GM04503 (cell line): Measurements from ENCODE around the gene HGD.
"Not testable (repeated sequence)": the region's sequence is repeated elsewhere in the genome, so short reads cannot be mapped to it uniquely, and the experiment has no call there.

Experiments
- DNase-seq: peaks from one replicate; pipeline ENCODE4 v3.0.0-alpha.2; 2012; ENCODE audit warnings: low read depth

The HGD gene

GRCh38 chr3:120678984-120679383 is 3.1 kb downstream of the HGD start:
- DNase-seq: no peak

- DNase-seq: peak; percentile 37
Measured at GRCh38 chr3:120678331-120678947, 3.6 kb downstream of the HGD start.

GRCh38 chr3:120677193-120677592 is 4.8 kb downstream of the HGD start:
- DNase-seq: not testable (repeated sequence)

- DNase-seq: no peak
Measured at GRCh38 chr3:120673116-120673515, 8.9 kb downstream of the HGD start.

GRCh38 chr3:120670576-120670975 is 11.5 kb downstream of the HGD start:
- DNase-seq: no peak

GRCh38 chr3:120664926-120665325 is 17.1 kb downstream of the HGD start:
- DNase-seq: no peak

GRCh38 chr3:120661945-120662344 is 20.1 kb downstream of the HGD start:
- no peak for DNase-seq

- no peak for DNase-seq
Measured at GRCh38 chr3:120661106-120661905, 20.7 kb downstream of the HGD start.

GRCh38 chr3:120659834-120660233 is 22.2 kb downstream of the HGD start:
- no peak for DNase-seq

GRCh38 chr3:120659285-120659684 is 22.8 kb downstream of the HGD start:
- no peak for DNase-seq

- no peak for DNase-seq
Measured at GRCh38 chr3:120652896-120653545, 29.0 kb downstream of the HGD start.

GRCh38 chr3:120652281-120652680 is 29.8 kb downstream of the HGD start:
- DNase-seq: no peak

- DNase-seq: no peak
Measured at GRCh38 chr3:120650311-120650710, 31.7 kb downstream of the HGD start.

GRCh38 chr3:120649830-120650233 is 32.2 kb downstream of the HGD start:
- no peak for DNase-seq

- DNase-seq: no peak
Measured at GRCh38 chr3:120648290-120648689, 33.7 kb downstream of the HGD start.

GRCh38 chr3:120646771-120647432 is 35.1 kb downstream of the HGD start:
- no peak for DNase-seq

- no peak for DNase-seq
Measured at GRCh38 chr3:120645083-120645845, 36.8 kb downstream of the HGD start.

- no peak for DNase-seq
Measured at GRCh38 chr3:120642368-120642948, 39.6 kb downstream of the HGD start.

- DNase-seq: no peak
Measured at GRCh38 chr3:120641696-120642246, 40.3 kb downstream of the HGD start.

- no peak for DNase-seq
Measured at GRCh38 chr3:120640231-120640630, 41.8 kb downstream of the HGD start.

GRCh38 chr3:120638820-120639219 is 43.2 kb downstream of the HGD start:
- not testable (repeated sequence) for DNase-seq
